NCI-H345 treated with DMSO at 0.1 percent for 48 hours (cell line): ENCODE results near the gene UNC5A.

Experiments
- DNase-seq: peaks from one replicate; lab custom pipeline; 2025; ENCODE audit not compliant: unreplicated experiment; lab: John Stamatoyannopoulos, UW

The UNC5A gene

DNA sequence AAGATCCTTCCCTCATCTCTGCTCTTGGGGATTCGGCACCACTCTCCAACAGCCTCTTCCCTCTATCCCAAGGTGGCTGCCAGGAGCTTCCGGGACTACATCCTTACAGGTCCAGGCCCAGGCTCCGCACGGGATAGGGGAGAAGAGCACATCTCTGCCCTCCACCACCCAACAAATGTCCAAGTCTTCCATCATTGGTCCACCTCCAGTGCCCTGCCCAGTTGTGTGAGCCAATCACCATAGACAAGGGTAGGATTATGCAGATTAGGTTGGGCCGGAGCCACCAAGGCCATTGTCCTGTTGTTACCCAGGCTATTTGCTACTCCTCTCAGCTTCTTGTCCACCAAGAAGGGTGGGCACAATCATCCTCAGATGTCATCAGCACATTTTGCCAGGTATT, 9.1 kb downstream of the UNC5A start:
- no peak for DNase-seq

DNA sequence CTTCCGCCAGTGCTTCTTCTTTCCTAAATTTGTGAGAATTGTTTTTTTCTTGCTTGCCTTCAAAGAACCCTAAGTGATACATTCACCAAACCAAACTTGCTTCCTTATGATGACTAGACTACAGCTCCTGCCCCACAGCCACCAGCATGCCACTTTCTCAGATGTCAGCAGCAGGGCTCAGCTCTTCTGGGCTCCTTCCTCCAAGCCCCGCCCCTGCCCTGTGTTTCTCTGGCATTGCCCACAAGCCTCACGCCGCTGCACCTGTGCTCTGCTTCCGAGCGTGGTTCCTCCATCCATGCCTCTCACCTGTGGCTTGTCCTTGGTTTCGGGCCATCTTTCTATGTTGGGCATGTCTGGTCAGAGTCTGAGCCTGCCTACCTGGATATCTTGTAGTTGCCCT, 10.6 kb downstream of the UNC5A start:
- no peak for DNase-seq

DNA sequence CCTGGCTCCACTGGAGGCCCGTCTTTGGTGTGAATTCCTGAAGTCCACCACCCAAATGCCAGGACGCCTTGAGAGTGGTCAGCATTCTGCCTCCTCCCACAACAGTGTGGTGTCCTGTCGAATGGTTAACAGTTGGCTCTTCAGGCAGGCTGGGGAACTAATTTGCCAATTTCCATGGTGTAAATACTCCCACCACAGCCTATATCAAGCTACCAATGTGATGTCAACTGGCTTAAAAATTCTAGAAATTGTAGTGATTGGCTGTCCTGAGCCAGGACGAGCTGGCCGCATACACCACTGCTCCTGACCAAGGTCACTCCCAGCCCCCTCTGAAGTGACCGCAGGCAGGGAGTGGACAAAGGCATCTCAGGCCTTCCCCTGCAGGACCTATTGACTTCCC, 11.1 kb downstream of the UNC5A start:
- no peak for DNase-seq

DNA sequence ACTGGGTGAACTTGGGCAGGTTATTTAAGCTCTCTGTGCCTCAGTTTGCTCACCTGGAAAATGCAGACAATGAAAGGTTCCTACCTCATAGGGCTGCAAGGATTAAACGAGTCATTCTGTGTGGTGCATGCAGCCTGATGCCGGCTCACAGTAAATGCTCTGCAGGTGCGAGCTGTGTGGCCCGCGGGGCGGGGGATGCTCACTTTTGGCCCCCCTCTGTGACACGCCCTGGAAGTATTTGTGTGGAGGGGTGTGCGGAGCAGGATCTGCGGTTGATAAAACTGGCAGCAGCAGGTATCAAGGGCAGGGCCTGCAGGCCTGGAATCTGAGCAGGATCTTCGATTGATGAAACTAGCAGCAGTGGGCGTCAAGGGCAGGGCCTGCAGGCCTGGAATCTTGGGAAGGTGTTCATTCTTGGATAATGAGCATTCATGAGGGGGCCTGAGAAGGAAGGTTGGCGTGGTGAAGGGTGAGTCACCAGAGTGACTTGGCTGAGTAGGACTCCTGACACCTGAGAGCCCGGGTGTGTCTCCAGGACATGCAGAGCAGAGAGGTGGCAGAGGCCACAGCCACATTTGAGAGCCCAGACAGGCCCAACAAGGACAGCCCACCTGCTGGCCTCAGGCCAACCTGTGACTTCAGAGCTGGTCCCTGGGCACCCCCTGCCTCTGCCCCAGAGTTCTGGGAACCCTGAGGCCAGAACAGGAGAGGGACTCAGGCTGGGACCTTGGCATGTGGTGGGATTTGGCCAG, 11.9 kb downstream of the UNC5A start:
- peak; percentile 23 for DNase-seq

DNA sequence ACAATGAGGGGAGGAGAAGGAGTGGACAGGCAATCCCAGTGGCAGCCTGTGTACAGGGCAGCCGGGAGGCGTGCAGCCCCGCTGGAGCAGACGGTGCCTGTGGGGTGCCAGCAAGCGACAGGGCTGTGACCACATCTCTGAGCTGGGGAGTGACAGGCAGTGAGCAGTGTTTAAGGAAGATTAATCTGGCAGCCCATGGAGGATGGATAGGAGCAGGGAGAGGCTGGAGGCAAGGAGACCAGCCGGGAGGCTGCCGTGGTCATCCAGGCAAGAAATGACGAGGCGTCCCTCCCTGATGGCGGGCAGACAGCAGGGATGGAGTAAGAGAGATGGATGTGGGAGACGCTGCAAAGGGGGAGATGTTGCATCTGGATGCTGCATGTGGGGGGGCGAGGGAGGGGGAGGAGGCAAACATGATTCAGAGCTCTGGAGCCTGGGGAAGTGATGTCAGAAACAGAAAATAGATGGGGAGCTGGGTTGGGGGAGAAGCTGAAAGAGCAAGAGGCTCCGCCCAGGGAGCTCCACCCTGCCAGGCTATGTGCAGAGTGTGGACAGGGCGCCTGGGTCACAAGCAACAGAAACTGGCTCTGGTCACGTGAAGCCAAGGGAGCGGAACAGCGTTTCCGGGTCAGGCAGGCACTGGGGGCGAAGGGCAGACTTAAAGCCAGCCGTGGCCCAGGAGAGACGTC, 12.6 kb downstream of the UNC5A start:
- DNase-seq = no peak

DNA sequence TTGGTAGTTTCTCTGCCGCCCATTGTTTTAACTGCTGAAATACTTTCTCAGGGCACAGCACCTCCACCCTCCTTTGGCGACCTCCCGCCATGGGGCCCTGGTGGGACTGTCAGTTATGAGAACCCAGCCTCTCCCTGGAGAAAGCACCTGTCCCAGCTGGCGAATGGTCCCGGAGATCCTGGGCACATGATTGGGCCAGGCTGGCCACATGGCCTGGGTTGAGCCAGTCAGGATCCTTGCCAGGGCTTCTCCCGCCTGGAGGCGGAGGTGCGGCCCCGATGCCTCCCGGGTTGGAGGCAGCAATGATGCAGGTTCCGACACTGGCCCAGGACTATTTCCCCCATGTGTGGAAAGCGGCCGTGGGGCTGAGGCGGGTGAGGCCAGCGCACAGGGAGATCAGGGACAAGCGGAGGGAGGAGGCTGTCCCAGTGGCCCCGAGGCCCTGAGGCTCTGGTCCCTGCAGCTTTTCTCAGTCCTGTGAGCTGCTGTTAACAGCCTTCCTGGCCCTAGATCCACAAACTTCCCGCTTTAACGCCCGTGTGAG, 13.6 kb downstream of the UNC5A start:
- no peak for DNase-seq

DNA sequence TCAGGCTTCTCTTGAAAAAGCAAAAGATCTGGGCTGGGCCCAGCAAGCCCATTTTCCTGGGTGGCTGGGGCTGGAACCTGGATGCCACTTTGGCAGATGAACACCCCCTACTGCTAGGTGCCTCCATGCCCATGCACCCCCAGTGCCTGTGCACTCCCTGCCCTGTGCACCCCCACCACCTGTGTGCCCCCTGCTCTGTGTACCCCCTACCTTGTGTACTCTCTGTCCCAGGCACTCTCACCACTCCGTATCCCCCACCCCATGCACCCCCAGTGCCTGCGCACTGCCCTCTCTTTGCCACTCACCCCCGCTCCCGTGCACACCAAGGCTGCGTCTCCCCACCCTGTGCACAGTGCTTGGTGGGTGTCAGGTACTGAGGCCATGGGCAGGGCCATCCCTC, 14.2 kb downstream of the UNC5A start:
- no peak for DNase-seq

DNA sequence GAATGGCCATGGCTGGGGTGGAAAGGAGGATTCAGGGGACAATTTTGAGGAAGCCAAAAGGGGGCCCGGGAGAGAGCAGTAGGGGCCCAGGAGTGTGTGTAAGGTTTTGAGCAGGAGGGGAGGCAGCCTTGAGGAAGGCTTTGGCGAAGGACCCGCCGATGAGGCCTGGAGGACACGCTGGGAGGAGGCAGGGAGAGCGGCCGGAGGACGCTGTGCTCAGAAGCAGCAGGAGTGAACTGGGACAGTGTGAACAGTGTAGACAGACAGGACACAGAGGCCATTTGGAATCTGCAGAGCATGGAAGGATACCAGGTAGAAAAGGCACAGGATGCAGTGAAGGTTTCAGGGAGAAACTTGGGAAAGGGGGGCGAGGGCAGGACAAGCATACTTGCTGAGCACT, 14.9 kb downstream of the UNC5A start:
- DNase-seq = no peak

DNA sequence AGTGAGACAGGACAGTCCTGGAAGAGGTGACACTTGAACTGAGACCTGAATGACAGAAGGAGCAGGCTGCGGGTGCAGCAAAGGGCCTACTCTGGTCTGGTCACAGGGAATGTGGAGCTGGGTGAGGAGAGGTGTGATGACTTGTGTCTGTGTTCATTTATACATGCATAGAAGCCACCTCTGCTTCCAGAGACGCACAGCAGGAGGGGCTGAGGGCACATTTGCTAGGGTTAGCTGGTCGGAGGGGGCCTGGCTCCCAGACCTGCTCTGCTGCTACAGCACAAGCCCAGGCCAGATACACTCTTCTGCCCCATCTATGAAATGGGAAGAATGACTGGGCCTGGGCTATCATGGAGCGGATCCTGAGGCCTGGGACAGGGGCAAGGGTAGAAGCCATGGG, 15.6 kb downstream of the UNC5A start:
- DNase-seq = no peak

DNA sequence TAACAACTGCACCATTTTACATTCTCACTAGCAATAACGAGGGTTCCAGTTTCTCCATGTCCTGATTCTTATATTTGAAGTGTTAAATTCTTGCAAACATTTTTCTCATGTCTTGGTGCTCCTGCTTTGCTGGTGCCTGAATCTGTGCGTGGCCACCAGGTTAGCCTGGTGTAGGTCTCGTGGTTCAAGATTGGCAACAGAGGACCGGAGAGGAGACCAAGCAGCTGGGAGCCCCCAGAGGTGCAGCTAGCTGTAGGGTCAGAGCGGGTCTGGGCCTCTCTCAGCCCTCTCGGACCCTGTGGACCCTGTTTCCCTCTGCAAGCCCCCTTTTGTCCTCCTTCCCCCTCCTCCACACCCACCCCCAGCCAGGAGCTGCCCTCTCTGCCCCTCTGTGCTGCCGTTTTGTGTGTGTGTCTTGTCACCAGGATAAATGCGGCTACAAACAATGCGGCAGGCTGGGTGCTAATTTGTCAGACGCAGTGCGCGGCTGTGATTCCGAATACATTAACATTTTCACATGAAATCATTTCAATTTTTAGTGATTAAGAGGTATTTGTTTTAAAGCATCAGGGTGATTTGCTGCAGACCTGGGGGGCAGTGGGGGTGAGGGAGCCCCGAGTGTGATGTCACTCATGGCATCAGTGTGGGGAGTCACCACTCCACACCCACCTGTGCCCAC, 17.5 kb downstream of the UNC5A start:
- no peak for DNase-seq

DNA sequence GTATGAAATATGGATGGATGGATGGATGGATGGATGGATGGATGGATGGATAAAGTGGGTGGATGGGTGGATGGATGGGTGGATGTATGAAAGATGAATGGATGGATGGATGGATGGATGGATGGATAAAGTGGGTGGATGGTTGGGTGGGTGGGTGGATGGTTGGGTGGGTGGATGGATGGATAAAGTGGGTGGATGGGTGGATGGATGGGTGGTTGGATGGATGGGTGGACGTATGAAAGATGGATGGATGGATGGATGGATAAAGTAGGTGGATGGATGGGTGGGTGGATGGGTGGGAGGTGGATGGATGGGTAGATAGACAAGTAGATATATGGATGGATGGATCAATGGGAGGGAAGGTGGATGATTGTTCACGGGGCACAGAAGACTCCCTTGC, 19.0 kb downstream of the UNC5A start:
- DNase-seq = no peak

DNA sequence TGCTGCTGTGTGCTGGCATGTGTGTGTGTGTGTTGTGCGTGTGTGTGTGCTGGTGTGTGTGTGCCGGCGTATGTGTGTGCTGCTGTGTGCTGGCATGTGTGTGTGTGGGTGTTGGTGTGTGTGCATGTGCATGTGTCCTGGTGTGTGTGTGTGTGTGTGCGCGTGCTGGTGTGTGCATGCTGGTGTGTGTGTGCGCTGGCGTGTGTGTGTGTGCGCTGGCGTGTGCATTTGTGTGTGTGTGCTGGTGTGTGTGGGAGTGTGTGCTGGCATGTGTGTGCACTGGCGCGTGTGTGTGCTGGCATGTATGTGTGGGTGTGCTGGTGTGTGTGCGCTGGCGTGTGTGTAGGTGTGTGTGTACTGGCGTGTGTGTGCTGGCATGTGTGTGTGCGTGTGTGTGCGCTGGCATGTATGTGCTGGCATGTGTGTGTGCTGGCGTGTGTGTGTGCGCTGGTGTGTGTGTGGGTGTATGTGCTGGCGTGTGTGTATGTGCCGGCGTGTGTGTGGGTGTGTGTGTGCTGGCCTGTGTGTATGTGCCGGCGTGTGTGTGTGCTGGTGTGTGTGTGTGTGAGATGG, 20.1 kb downstream of the UNC5A start:
- no peak for DNase-seq

DNA sequence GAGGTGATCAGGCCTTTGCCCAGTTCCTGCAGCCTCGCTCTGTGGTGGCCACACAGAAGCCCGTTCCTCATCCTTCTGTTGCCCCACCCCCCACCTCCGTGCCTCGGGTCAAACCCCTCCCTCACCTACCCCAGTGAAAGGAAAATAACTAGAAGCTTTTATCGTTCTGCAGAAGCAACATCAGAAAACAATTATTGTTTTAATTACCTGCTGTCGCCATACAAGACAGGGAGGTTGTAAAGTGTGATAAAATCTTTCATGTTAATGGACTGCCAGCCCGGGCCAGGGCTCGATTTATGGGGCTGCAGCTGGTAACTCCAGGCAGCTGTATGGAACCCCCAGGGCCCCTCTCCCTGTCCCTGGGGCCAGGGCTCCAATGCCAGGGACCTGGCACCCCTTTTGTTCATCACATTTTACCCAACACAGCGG, 20.6 kb downstream of the UNC5A start:
- no peak for DNase-seq

DNA sequence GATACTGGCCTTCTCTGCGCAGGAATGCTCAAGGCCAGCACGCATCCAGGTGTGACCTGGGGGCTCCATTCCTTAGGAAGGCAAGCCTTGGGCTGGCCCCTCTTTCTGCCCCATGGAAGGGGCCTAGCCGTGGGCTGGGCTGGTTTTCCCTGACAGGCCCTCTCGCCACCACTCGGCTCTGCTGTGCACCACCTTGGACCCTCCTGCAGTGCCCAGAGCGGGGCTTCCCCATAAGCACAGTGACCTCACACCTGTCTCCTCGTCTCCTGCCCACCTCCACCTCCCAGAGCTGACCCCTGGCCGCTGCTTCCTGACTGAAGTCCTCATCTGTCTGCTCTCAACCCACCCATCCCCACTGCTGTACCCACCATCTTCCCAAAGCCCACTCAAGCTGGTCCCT, 21.1 kb downstream of the UNC5A start:
- no peak for DNase-seq

DNA sequence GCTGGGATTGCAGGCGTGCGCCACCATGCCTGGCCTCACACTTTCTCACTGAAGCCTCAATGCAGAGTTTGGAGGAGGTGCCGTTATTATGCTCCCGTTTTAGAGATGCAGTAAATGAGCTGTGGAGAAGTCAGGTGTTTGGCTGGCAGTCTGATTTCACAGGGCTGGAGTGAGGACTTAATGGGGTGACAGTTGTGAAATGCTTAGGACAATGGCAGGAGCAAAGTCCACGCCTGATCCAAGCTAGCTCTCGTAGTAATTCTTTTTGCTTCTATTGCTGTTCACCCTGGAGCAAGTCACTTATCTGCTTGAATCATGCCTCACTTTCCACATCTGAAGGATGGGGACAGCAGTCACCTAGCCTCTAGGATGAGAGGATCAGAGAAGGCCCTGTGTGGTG, 21.8 kb downstream of the UNC5A start:
- DNase-seq = no peak

DNA sequence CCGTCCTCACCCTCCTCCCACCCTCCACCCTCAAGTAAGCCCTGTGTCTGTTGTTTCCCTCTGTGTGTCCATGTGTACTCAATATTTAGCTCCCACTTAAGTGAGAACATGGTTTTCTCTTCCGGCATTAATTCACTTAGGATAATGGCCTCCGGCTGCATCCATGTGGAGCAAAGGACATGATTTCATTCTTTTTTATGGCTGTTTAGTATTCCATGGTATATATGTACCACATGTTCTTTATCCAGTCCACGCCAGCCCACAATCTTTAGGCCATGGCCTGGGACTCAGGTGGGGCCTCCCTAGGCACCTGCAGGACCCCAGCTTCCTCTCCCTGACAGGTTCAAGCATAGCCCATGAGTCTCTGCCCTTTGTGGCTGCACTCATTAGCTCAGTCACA, 22.9 kb downstream of the UNC5A start:
- no peak for DNase-seq

DNA sequence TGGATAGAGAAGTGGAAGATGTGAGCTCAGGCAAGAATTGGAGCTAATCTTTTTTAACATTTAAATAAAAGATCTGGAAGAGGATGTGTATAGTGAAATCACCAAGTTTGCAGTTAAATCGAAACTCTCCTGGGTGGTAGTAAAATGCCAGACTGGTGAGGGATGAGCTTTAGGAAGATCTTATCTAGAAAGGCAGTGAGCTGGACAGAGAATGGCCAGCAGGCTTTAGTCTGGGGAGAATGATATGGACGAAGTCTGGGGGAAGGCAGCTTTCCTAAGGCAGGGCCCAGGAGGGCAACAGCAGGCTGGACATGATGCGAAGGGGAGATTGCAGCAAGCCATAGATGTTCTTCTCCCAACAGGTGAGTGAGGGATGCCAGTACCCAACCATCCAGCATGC, 25.6 kb downstream of the UNC5A start:
- no peak for DNase-seq

DNA sequence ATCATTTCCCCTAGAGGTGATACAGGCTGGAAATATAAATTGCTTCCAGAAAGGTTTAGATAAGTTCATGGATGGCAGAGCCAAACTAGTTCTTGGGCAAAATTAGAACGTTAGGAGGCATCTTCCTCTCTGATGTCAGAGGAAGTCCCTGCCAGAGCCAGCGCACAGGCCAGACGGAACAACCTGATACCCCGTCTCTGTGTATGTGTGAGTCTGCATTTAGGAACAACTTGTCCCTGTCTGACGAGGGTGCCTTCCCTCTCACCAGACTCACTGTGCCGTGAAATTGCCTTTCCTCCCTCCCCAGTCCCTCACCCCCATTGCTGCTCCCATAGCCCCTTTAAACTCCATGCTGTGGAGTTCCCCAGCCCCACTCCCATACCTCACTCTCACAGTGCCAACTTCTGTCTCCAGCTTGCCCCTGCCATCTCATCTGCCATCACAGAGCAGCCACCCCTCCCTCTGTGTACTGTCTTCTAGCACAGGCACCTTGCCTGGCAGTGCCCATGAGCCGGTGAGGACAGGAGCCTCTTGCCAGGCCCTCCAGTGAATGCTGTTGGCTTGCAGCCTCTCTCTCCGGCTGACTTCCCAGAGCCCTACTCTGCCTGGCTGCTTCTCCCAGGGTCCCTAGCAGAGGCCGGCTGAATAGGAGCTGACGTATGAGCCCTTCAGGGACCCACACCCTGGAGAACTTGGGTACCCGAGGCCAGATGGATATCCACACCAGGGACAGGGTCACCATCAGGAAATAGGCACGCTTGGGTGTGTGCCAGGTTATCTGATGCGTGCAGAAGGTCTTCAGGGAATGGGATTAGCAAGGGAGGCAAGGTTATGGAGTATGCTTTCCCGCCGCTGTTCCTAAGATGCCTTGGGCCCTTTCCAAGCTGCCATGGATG, 26.7 kb downstream of the UNC5A start:
- no peak for DNase-seq

DNA sequence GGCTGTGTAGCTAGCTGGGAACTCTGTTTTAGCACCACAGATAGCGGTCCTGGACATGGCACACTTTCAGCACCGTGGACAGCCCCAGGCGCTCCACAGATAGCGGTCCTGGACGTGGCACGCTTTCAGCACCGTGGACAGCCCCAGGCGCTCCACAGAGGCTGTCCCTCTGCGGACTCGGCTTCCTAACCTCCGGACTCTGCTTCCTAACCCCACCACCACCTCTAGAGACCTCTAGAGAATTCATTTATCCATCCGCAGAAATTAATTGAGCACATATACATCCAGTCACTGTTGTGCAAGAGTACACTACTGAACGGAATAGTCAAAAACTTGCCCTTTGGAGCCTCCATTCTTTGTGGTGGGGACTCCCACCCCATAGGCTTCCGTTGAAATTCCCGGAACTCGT, 27.4 kb downstream of the UNC5A start:
- no peak for DNase-seq

DNA sequence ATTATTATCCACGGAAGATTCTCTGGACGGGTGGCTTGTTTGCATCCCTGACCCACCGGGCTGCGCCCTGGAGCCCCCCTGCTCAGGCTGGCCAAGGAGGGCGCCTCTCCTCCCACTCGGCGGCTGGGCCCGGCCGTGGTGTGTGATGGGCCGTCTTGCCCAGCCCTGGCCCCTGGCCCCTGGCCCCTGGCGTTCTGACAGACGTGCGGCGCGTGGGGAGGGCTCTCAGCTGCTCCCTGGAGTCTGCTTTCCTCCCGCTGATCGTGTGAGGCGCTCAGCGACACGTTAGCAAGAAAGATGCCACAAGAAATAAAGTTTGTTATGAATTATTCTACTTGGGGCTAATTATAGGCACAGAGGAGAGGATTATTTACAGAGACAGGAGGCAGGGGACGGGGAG, 33.3 kb downstream of the UNC5A start:
- no peak for DNase-seq

DNA sequence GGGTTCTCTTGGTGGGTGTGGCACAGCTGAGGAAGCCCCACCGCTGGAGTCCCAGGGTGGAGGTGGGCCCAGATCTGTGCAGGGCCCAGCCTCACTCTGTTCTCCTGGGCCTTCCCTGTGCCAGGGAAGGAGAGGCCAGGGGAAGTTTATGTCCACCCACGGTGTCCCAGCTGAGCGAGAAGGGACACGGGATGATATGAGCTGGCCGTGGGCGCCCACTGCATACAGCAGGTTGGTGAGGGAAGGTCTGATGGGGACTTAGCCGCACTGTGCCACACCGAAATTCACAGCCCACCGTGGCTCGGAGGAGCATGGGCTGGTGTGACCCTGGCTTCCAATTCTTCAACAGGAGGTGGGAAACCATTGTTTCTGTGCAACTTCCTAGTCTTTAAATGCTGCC, 33.9 kb downstream of the UNC5A start:
- no peak for DNase-seq
